GM21447 (cell line): ENCODE results near the gene OR2S2.
"Not testable (repeated sequence)": the region's sequence is repeated elsewhere in the genome, so short reads cannot be mapped to it uniquely, and the experiment has no call there.

Source experiments
- ATAC-seq: cut with Tn5 transposase; IDR thresholded peaks from one replicate; pipeline ENCODE4 v1.9.1; 2021; ENCODE audit not compliant: unreplicated experiment

OR2S2 gene, protein sequence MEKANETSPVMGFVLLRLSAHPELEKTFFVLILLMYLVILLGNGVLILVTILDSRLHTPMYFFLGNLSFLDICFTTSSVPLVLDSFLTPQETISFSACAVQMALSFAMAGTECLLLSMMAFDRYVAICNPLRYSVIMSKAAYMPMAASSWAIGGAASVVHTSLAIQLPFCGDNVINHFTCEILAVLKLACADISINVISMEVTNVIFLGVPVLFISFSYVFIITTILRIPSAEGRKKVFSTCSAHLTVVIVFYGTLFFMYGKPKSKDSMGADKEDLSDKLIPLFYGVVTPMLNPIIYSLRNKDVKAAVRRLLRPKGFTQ

DNA sequence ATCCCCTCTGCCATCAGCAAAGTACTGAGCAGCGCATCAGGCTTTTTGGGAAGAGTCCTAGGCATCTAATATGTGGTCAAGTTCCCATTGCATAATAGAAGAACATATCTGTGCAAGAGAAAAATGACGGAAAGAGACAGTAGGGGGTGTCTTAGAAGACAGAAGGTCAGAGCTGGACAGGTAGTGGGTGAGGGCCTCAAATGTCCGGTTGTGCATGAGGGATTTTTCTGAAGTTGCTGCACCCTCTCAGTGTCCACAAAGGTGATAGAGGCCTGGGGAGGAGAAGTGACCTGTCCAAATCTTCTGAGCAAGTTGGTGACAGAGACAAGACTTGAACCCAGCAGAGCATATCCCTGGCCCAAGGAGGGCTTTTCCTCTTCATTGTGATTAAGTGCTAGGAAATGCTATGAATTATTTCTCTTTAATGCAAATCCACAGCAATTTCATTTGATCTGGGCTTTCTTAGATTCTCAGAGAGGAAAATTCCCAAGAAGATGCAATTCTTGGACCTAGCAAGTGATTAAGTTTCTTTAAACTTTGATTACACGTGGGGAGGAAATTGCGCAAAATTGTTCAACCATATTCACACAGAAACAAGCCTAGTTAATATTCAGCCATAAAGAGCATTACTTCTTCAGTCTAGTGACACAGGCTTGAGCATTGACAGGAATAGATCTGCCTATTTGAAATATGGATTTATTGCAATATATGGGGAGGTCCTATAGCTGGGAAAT, at the start of gene OR2S2:
Gene OR2S2, minus strand, starts transcription at position 51 of the 734 bp plus-strand sequence. CDS start 56 bp downstream, outside the sequence.
- no peak for ATAC-seq

DNA sequence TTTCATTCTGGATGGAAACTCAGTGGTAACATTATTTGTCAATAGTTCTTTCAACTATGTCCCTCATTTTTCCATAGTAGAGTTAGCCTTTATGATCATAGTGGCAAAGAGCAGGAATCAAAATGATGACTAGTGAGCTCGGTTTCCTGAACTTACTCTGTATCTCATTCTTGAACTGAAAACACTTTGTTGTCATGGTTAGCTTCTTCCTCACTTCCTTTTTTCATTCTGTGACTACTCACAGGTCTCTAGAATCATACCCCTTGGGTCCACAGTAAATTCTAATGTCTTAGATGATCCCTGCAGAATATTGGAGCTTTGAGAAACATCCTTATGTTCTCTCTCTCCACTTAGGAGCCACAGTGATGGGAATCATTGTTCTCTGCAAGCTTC, 49.4 kb upstream of the OR2S2 start:
- no peak for ATAC-seq

DNA sequence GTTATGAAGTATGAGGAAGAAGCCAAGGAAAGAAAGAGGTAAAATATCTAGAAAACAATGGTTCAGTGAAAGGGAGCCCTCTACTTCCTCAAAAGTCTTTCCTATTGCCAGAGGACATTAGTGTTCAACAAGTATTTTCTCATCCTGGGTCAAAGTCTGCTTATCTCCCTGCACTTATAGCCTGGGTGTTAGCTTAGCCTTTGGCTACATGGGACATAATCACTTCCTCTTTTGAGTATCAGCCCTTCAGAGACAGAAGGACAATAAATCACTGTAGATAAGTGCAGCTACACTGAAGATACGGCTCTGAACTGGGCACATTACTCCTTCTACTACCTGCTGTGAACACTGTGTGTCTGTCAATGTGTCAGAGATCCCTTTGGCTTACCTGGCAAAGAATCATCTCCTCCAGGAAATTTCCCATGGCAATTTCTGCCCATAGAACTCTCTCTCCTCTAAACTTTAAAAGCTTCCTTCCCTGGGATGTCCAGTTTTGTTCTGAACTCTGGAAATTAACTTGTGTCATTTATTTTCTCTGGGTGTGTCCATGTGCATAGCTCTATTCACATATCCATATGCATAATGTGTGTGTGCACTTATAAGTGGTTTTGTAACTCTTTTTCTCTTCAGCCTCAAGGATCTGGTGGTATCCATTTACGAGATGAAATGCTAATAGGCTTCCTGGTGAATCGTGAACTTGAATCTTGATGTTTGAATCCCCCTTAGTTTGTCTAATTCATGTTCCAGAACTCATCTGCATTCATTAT, 48.8 kb upstream of the OR2S2 start:
- ATAC-seq = no peak

DNA sequence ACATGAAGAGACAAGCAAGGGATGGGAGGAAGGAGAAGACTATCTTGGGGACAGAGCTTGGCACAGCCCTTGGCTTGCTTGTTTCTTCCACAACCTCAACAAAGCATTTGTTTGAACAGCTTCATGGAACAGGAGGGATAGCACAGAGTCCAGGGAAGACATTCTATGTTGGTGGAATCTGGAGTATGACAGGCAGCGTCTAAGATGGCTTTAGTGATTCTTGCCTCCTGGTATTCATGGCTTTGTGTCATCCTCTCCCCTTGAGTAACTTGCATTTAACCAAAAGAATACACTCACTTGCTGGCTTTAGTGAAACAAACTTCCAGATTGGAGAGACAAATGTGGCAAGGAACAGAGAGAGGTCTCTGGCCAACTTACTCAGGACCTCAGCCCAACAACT, 47.9 kb upstream of the OR2S2 start:
- no peak for ATAC-seq

DNA sequence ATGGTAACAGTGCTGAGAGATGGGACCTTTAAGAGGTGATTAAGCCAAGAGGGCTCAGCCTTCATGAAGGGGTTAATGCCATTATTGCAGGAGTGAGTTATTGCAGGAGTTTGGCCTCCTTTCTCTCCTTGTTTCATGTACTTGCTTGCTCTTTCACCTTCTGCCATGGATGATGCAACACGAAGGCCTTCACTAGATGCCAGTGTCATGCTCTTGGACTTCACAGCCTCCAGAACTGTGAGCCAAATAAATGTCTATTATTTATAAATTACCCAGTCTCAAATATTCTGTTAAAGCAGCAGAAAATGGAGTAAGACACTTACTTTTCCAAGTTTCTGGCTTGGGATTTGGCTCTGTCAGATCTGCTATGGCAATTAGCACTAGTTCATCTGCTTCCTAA, 40.4 kb upstream of the OR2S2 start:
- no peak for ATAC-seq

DNA sequence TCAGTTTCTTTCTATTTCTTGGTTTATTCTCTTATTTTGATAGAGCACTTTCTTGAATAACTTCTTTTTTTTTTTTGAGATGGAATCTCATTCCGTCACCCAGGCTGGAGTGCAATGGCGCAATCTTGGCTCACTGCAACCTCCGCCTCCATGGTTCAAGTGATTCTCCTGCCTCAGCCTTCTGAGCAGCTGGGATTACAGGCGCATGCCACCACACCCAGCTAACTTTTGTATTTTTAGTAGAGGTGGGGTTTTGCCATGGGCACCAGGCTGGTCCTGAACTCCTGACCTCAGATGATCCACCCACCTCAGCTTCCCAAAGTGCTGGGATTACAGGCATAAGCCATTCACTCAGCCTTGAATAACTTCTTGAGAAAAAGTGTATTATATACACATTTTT, 39.1 kb upstream of the OR2S2 start:
- ATAC-seq = not testable (repeated sequence)

DNA sequence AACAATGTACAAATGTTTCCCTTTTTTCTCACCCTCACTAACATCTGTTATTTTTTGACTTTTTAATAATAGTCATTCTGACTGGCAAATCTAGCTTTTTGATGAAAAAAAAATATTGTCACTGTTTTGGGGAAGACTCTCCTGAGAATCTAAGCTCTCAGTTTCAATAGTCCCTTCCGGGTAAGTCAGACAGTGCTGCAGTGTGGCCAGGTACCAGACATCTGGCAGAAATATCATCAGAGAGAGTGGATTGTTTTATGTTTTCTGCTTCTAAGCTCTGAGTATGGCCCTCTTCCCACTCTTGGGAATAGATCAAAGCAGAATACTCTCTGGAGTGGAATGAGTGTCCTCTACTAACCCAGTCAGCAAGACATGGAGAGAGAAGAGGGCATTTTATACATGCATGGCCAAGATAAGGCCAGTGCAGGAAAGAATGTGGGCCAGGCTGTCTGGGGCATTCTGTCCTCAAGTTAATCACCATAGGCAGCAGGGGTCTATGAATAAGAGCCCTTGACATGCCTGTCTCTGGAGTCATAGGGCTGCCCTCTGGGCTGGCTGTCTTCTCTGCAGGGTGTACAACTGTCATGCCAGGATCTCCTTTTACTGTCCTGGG, 38.5 kb upstream of the OR2S2 start:
- ATAC-seq = no peak

DNA sequence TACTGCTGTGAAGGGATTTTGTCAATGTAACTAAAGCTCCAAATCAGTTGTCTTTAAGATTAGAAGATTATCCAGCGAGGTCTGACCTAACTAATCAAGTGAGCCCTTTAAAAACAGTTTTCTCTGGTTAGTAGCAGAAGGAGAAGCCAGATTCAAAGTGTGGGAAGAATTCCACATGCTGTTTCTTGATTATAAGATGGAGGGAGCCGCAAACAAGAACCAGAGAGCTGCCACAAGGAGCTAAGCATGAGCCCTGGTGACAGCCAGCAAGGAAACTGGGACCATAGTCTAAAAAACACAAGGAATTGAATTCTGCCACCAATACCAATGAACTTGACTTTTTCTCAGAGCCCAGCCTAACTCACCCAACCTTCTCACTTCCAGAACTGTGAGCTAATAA, 37.0 kb upstream of the OR2S2 start:
- no peak for ATAC-seq

DNA sequence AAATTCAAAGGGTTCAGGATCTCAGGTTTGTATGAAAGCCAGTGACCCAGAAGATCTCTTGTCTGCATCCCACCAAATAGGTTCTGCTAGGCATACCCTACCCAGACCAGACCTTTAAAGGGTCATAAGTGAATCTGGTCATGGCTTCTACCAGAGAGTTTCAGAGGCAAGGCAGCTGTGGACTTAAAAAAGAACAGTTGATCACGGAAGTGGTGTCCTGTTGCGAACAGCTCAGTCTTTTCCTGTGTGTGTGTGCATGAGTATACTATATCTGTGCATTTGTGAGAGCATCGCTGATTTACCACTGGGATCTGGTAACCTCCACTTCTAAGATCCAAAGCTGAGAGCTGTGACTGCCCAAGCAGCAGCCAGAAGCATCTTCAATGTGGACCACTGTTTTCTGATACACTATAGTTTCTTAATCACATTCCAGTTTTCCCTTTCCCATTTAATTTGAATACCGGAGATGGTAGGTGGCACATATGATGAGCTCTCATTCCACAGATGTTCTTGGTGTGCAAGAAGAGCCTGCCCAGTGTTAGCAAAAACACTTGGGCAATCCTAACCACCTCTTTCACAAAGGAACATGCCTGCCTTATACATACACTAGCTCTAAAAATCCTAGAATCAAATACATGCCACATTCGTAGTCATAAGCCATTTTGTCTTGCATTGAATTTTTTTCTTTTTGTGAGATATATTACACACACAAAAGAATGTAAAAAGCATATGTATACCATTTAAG, 36.2 kb upstream of the OR2S2 start:
- ATAC-seq = no peak

DNA sequence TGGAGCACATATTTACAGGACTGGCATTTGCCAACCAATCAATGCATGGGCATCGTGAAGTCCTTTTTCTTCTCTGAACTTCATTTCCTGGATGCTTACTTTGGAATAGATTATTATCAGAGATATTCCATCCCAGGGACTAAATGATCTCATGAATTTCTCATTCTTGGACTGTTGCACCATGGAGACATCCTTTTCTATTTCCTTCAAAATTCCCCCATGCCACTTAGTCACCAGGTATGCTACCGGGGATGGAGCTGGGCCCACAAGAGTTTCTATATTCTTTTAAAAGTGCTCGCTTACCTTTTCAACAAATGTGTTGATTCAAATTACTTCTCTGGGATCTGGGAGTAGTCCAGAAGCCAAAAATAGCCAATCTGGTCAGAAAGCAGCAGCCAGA, 35.2 kb upstream of the OR2S2 start:
- not testable (repeated sequence) for ATAC-seq

DNA sequence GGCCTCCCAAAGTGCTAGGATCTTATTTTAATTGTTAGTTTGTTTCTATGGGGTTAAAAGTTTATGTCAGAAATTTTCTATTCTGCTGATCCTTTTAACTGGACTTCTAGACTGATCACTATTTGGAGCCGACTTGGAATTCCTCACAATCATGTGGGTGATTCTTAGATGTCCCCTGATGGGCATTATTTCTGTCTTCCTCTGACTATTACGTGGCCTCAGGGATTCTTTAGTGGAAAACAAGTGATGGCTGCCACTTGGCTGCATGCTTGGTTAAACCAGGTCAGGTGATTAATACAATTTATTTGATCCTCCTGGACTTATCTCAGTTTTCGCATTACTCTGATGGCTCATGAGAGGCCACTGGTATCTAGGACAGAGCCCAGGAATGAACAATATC, 32.2 kb upstream of the OR2S2 start:
- ATAC-seq = no peak

DNA sequence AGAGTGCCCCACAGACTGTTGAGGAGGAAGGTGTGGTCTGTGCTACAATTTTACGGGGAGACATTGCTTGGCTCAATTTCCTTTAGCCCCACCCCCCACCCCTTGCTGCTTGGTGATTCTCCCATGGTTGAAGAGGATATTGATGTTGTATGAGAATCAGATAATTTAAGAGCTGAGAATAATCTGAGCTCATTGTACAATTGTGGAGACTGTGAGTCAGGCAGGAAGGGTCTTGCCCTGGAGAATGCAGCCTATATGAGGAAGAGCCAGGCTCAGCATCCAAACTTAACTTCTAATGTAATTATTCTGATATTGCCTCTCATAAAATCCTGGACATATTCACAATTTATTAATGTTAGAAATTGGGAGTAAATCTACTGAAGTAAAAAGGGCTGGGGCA, 26.1 kb upstream of the OR2S2 start:
- ATAC-seq = no peak

DNA sequence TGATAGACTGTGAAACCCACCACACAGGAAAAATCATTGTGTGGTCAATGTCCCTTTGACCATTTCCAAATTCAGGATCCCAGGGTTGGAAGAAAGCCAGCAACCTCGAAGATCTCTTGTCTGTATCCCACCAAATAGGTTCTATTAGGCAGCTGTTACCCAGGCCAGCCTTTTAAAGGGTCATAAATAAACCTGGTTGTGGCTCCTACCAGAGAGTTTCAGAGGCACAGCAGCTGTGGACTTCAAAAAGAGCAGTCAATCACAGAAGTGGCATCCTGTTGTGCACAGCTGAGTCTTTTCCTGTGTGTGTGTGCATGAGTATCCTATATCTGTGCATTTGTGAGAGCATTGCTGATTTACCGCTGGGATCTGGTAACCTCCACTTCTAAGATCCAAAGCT, 23.7 kb upstream of the OR2S2 start:
- ATAC-seq = no peak

DNA sequence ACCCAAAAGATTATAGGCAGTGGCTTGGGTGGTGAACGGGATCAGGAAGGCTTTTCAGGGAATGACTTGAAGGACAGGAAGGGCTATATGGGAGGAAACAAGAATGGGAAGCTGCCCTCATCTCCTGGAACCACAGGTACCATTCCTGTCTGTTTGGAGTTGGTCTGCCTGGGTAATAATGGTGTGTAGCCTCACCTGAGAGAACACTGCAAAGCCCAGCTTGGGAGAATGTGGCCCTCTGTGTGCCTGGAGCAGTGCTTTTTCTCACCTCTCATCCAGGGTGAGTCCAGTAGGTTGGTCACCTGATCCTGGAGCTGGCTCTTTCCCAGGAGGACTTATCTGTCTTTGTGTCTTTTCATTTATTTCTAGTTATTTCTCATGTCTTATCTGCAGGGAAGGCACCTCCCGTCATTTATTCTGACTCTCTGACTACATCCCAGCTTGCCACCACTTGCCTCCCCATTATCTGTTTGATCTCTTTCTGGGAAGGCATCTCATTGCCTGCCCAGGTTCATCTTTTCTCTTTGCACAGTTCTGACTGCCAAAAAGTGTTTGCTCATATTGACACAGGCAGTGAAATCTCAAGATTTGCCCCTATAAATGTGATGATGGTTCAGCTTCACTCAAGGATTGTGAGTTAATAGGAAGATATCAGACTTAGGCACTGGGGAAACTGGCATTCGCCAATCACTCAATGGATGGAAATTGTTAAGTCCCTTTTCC, 22.5 kb upstream of the OR2S2 start:
- ATAC-seq = no peak

DNA sequence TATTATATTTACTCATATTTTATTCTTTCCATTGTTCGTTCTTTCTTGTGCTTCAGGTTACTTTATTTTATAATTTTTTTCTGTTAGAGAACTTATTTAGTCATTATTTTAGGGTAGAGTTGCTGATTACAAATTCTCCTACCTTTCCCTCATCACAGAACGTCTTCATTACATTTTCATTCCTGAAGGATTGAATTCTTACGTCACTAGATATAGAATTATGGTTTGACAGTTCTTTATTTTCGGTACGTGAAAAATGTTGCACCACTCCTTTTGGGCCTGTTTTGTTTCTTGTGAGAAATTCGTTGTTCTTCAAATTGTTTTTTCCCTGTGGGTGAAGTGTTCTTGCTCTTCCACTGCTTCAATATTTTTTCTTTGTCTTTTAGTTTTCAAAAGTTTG, 20.8 kb upstream of the OR2S2 start:
- no peak for ATAC-seq

DNA sequence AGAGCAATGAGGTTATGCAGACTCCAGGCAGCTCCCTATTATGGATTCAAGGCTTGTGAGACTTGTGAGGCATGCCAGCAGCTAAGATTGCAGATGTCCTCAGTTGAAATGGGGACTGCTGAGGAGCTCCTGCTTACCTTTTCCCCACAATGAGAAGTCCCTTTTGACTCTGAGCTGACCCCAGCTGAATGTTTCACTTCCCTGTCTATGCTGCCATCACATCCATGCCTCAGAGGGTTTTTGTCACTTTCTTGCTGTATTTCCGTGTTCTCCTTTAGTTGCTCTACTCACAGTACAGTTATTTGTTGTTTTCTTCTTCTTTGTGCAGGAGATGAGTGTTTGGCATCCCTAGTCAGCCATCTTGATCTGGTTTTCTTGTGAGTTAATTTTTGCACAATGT, 18.8 kb upstream of the OR2S2 start:
- no peak for ATAC-seq

DNA sequence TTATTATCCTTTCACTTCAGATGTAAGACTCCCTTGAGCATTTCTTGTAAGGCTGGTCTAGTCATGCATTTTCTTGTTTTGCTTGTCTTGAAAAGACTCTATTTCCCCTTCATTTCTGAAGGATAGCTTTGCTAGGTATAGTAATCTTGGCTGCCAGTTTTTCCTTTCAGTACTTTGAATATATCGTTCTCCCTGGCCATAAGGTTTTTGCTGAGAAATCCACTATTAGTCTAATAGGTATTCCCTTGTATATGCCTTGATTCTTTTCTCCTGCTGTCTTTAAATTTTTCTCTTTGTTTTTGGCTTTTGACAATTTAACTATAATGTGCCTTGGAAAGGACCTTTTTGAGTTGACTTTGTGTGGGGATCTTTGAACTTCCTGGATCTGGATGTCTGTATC, 16.8 kb upstream of the OR2S2 start:
- no peak for ATAC-seq

DNA sequence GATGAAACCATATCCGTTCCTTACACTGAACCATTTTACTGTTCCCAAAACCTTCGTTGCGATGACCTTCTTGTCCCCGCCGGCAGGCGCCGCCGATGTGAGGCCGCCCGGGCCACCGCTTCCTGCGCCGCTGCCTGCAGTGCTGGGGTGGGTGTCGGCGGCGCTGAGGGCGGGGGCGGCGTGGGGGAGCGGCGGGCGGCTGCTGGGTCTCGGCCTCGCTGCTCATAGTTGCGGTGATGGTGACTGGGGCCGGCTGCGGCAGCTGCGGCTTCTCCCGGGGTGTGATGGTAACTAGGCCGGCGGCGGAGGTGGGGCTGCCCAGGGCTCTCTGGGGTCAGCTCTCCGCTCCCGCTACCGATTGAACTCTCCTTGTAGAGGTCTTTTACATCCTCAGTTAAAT, 14.1 kb upstream of the OR2S2 start:
- ATAC-seq = no peak

DNA sequence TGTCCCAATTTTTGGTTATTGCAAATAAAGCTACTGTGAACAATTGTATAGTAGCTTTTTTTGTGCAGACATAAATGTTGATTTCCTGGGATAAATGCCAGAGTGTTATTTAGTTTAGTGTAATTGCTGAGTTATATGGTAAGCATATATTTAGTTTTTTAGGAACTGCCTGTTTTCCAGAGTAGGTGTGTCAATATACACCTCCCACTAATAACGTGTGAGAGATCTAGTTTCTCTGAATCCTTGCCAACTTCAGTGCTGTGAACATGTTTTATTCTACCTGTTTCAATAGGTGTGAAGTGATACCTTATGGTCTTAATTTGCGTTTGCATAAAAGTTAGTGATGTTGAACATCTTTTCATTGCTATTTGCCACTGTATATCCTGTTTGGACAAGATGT, 9.1 kb upstream of the OR2S2 start:
- ATAC-seq = no peak

DNA sequence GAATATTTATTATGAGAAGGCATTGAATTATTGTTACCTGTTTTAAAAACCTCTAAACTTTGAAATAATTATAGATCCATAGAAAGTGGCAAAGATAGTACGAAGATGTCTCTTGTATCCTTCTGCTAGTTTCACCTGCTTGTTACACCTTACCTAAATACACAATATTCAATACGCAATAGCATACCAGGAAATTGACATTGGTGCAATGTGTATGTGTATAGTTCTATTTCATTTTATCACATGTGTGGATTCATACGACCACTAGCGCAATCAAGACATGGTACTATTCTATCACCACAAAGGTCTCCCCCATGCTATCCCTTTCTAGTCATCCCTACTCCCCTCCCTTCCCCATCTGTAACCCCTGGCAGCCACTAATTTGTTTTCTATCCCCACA, 8.5 kb upstream of the OR2S2 start:
- ATAC-seq = no peak
